ENCODE data around the gene LMBR1.

- TF ChIP-seq CTCF (IDR thresholded peaks at IDR 0.05; ENCODE audit: extremely low read depth in 1 of 2, insufficient read depth in 1 of 2, low read depth in 1 of 2, low read length in 2 of 2): no peak
- TF ChIP-seq JUN (IDR thresholded peaks at IDR 0.05; ENCODE audit: borderline replicate concordance, insufficient read depth, insufficient read length, low read depth): no peak
- no peak for TF ChIP-seq POLR2AphosphoS5 (IDR thresholded peaks at IDR 0.05; ENCODE audit: insufficient read depth, low read depth, low read length)
Observed at GRCh38 chr7:156656598-156656997, 236.4 kb downstream of the LMBR1 start.

Measured in endothelial cell of umbilical vein (primary cell).